ENCODE results near the gene AGPAT3.
"Not testable (repeated sequence)": the region's sequence is repeated elsewhere in the genome, so short reads cannot be mapped to it uniquely, and the experiment has no call there.

Gene AGPAT3

DNA sequence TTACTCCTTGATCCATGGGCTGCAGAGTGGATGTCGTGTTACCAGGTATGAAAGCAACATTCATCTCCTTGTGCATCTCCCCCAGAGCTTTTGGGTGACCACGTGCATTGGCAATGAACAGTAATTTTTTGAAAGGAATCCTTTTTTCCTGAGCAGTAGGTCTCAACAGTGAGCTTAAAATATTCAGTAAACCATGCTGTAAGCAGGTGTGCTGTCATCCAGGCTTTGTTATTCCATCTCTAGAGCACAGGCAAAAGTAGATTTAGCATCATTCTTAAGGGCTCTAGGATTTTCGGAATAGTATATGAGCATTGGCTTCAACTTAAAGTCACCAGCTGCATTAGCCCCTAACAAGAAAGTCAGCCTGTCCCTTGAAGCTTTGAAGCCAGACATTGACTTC, 27.3 kb downstream of the AGPAT3 start:
- ChIA-PET POLR2A (no interaction called here), CTCF (no interaction called here)
- TF ChIP-seq, protein P1, sequence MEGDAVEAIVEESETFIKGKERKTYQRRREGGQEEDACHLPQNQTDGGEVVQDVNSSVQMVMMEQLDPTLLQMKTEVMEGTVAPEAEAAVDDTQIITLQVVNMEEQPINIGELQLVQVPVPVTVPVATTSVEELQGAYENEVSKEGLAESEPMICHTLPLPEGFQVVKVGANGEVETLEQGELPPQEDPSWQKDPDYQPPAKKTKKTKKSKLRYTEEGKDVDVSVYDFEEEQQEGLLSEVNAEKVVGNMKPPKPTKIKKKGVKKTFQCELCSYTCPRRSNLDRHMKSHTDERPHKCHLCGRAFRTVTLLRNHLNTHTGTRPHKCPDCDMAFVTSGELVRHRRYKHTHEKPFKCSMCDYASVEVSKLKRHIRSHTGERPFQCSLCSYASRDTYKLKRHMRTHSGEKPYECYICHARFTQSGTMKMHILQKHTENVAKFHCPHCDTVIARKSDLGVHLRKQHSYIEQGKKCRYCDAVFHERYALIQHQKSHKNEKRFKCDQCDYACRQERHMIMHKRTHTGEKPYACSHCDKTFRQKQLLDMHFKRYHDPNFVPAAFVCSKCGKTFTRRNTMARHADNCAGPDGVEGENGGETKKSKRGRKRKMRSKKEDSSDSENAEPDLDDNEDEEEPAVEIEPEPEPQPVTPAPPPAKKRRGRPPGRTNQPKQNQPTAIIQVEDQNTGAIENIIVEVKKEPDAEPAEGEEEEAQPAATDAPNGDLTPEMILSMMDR (IDR thresholded peaks at IDR 0.05; ENCODE audit: insufficient read depth, low read length, missing control alignments) = no peak

DNA sequence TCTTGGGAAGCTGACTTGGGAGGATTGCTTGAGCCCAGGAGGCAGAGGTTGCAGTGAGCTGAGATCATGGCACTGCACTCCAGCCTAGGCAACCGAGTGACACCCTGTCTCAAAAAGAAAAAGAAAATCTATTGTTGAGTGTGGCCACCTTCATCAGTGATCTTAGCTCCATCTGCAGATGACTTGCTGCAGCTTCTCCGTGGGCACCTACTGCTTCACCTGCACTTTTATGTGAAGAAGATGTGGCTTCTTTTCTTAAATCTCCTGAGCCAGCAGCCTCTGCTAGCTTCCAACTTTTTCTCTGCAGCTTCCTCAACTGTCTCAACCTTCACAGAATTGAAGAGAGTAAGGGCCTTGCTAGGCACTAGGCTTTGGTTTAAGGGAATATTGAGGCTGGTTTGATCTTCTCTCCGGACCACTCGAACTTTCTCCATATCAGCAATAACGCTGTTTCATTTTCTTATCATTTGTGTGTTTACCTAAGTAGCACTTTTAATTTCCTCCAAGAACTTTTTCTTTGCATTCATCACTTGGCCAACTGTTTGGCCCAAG, 28.0 kb downstream of the AGPAT3 start:
- POLR2A ChIA-PET = no interaction called here
- CTCF ChIA-PET = no interaction called here
- H3K4me3 ChIP-seq (ENCODE audit: low read depth, low read length) = no peak overlapping the region
- TF ChIP-seq, protein P1 (IDR thresholded peaks at IDR 0.05; ENCODE audit: insufficient read depth, low read length, missing control alignments) = no peak
- DNase-seq (ENCODE audit: low read depth, low spot score) = no peak

More for the DNA sequence above, 27.3 kb downstream of the AGPAT3 start:
- DNase-seq (ENCODE audit: low read depth, low spot score) = no peak
- no peak overlapping the region for H3K4me3 ChIP-seq (ENCODE audit: low read depth, low read length)

DNA sequence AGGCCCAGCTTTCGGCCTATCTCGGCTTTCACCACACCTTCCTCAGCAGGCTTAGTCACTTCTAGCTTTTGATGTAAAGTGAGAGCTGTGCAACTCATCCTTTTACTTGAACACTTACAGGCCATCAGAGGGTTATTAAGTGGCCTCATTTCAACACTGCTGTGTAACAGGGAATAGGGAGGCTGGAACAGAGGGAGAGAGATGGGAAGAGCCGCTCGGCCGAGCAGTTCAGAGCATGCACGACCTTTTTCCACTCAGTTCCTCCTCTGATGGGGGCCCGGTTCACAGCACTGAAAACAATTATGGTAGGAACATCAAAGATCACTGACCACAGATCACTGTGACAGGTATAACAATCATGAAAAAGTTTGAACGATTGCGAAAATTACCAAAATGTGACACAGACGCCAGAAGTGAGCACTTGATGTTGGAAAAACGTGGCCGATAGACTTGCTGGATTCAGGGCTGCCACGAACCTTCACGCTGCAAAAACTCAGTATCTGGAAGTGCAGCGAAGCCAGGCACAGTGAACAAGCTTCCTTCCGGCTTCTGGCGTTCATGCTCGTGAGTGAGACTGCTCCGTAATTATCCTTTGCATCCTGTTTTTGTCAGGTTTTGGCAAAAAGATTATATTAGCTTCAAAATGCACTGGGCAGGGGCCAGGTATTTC, 28.6 kb downstream of the AGPAT3 start:
- DNase-seq (ENCODE audit: low read depth, low spot score) = no peak
- ChIA-PET CTCF (interaction anchor here (2.0 kb wide), 1 partner anchor 46 kb away, joined by 4 read pairs; no protein-coding TSS in a partner anchor), POLR2A (no interaction called here)
- no peak overlapping the region for H3K4me3 ChIP-seq (ENCODE audit: low read depth, low read length)
- TF ChIP-seq, protein P1 (IDR thresholded peaks at IDR 0.05; ENCODE audit: insufficient read depth, low read length, missing control alignments) = no peak

DNA sequence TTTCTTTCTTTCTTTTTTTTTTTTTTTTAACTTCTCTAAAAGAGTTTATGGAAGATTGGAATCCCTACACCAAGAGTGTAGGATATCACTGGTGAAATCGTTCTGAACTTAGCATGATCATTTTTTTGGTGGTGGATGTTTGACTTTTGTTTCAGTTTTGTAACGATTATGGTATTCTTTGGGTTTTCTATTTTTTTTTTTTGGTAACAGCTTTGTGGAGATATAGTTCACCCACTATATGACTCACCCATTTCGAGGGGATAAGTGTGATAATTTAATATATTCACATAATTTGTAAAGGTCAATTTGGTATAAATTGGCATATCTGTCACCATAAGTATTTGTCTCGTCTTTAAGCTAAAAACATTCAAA, 29.2 kb downstream of the AGPAT3 start:
- CTCF ChIA-PET = interaction anchor here (2.0 kb wide), 1 partner anchor 45 kb away, joined by 4 read pairs; no protein-coding TSS in a partner anchor
- TF ChIP-seq, protein P1 (IDR thresholded peaks at IDR 0.05; ENCODE audit: insufficient read depth, low read length, missing control alignments) = no peak
- POLR2A ChIA-PET = no interaction called here
- DNase-seq (ENCODE audit: low read depth, low spot score) = no peak
- H3K4me3 ChIP-seq (ENCODE audit: low read depth, low read length) = no peak overlapping the region

DNA sequence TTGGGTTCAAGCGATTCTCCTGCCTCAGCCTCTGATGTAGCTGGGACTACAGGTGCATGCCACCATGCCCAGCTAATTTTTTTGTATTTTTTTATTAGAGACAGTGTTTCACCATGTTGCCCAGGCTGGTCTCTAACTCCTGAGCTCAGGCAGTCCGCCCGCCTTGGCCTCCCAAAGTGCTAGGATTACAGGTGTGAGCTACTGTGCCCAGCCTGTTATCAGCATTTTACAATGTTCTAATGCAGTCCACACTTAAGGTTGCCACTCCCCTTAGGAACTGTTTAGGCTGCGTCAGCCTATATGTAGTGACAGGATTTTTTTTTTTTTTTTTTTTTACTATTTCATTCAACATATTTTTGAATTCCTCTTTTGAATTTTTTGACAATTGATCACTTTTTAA, 30.2 kb downstream of the AGPAT3 start:
- ChIA-PET POLR2A (no interaction called here), CTCF (interaction anchor here (2.0 kb wide), 1 partner anchor 44 kb away, joined by 4 read pairs; no protein-coding TSS in a partner anchor)
- TF ChIP-seq, protein P1 (IDR thresholded peaks at IDR 0.05; ENCODE audit: insufficient read depth, low read length, missing control alignments) = no peak
- DNase-seq (ENCODE audit: low read depth, low spot score) = no peak
- no peak overlapping the region for H3K4me3 ChIP-seq (ENCODE audit: low read depth, low read length)

DNA sequence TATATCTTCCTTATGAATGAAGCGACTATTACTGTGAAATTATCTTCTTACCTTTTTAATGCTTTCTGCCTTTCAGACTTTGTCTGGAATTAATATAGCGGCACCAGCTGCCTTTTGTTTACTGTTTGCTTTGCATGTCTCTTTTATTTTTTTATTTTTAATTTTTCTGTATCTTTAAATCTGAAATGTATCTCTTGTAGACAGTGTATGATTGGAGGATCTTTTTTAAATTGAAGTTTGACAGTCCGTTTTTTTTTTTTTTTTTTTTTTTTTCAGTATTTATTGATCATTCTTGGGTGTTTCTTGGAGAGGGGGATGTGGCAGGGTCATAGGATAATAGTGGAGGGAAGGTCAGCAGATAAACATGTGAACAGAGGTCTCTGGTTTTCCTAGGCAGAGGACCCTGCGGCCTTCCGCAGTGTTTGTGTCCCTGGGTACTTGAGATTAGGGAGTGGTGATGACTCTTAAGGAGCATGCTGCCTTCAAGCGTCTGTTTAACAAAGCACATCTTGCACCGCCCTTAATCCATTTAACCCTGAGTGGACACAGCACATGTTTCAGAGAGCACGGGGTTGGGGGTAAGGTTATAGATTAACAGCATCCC, 31.8 kb downstream of the AGPAT3 start:
- CTCF ChIA-PET = interaction anchor here (1.1 kb wide), 1 partner anchor 78 kb away, joined by 3 read pairs; no protein-coding TSS in a partner anchor
- DNase-seq (ENCODE audit: low read depth, low spot score); POLR2A ChIA-PET; H3K4me3 ChIP-seq (ENCODE audit: low read depth, low read length): not testable (repeated sequence)
